GM21528 (cell line): ENCODE data around the gene FRY.

ENCODE experiments used
- ATAC-seq: cut with Tn5 transposase; IDR thresholded peaks from one replicate; pipeline ENCODE4 v1.9.1; 2021; ENCODE audit warnings: mild to moderate bottlenecking, moderate library complexity; ENCODE audit not compliant: unreplicated experiment, low FRiP score

Gene FRY

DNA sequence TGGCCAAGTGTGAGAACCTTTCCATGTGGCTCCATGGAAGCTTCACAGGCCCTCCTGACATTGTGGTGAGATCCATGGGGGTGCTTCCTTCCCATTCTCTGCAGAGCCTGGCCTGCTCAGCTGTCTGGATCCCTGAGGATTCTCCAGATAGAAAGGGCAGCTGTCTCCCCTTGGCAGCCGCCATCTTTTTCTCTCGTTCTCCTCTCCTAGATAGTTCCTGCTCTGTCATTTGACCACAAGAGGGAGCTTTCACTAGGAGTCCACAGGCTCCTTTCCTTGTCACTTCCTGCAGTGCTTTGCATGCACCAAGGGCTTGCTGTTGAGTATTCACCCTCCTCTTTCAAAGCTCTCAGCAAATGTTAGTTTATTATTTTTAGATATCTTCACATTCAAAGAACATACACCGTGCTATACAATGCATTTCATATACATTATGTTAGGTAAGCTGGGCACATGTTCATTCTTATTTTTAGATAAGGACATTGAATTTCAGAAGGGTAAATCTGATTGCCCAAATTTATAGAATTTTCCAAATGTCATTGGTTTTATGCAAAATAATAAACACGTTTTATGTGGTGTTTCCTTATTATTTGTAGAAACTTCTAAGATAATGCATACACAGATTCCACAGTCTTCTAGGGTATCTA, 133.2 kb downstream of the FRY start:
- ATAC-seq: no peak

- no peak for ATAC-seq
Observed at GRCh38 chr13:32165796-32166195, 134.2 kb downstream of the FRY start.

- ATAC-seq: no peak
Observed at GRCh38 chr13:32168131-32168530, 136.6 kb downstream of the FRY start.

DNA sequence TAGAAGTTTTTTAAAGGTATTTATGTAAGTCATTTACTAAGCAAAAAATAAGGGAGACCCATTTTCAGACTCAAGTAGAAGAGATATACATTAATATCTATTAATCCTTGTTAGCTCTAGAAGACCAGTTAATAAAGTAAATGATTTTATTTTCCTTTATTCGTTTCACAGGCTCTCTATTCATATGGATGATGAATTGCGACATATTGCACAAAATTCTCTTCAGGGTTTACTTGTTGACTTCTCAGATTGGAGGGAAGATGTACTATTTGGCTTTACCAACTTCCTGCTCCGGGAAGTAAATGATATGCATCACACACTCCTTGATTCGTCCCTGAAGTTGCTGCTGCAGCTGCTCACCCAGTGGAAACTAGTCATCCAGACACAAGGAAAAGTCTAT, 139.3 kb downstream of the FRY start:
- no peak for ATAC-seq

- no peak for ATAC-seq
Observed at GRCh38 chr13:32173881-32174280, 142.3 kb downstream of the FRY start.

- no peak for ATAC-seq
Observed at GRCh38 chr13:32174366-32174765, 142.8 kb downstream of the FRY start.

GRCh38 chr13:32175307-32175706, 143.7 kb downstream of the FRY start:
- ATAC-seq: no peak

- no peak for ATAC-seq
Observed at GRCh38 chr13:32175943-32176342, 144.4 kb downstream of the FRY start.

GRCh38 chr13:32176696-32177095, 145.1 kb downstream of the FRY start:
- ATAC-seq: no peak

DNA sequence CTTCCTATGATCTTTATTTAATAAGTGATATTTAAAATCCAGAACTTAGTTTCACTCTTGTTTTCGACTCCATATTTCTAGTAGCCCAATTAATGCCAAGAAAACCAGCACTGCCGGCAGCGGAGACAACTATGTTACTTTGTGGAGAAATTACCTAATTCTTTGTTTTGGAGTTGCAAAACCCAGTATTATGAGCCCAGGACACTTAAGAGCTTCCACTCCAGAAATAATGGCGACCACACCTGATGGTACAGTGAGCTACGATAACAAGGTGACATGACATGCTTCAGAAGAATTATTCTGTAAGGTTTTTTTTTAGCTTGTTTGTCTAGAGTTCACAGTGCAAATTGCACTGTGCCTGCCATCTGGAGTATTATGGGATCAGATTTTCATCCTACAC, 147.2 kb downstream of the FRY start:
- no peak for ATAC-seq

- ATAC-seq: no peak
Observed at GRCh38 chr13:32179708-32180107, 148.1 kb downstream of the FRY start.

- no peak for ATAC-seq
Observed at GRCh38 chr13:32187651-32188050, 156.1 kb downstream of the FRY start.

DNA sequence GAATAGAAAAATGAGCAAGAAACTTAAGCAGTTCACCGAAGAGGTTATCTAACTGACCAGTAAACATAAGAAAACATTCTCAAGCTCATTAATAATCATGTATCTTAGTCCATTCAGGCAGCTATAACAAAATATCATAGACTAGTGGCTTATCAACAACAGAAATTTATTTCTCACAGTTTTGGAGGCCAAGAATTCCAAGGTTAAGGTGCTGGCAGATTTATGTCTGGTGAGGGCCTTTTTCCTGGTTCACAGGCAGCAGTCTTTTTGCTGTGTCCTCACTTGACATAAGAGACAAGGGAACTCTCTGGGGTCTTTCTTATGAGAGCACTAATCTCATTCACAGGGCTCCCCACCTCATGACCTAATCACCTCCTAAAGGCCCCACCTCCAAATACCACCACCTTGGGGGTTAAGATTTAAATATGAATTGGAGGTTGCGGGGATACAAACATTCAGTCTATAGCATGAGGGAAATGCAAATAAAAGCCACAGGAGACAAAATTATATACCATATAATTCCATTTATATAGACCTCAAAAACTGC, 160.0 kb downstream of the FRY start:
- no peak for ATAC-seq

DNA sequence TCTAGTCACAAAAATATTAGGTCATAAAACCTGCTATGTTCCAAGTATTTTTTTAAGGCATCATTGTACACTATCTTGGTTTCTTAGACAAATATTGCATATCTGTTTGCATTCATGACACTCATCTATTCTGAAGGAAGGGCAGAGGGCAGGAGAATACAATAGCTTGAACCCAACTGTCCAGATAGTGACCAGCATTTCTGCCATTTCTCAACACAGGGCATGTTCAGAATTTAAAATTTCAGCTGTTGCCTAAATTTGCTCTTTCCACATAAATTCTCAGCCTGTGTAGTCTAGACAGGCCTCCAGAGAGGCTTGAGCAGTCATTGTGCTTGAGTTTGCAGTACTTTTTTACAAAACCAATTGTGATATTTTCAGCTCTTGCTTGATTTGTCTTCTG, 164.1 kb downstream of the FRY start:
- no peak for ATAC-seq

GRCh38 chr13:32199168-32199567, 167.6 kb downstream of the FRY start:
- ATAC-seq: no peak

- ATAC-seq: no peak
Observed at GRCh38 chr13:32200741-32201140, 169.2 kb downstream of the FRY start.

- no peak for ATAC-seq
Observed at GRCh38 chr13:32201809-32202208, 170.2 kb downstream of the FRY start.

DNA sequence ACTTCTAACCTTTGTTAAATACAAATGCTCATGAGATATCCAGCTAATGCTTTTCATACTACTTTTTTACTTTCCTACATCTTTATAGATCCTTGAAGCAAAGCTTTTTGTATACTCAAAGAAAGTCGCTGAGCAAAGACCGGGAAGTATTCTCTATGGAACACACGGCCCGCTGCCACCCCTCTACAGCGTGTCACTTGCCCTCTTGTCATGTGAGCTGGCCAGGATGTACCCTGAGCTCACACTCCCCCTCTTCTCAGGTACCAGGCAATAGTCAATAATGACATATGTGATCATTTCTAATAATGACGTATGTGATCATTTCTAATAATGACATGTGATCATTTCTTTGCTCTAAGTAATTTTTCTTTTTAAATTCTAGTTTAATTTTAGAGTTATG, 170.7 kb downstream of the FRY start:
- no peak for ATAC-seq

GRCh38 chr13:32203221-32203620, 171.6 kb downstream of the FRY start:
- ATAC-seq: no peak

GRCh38 chr13:32203736-32204135, 172.2 kb downstream of the FRY start:
- ATAC-seq: no peak

- no peak for ATAC-seq
Observed at GRCh38 chr13:32205431-32206096, 174.0 kb downstream of the FRY start.

- no peak for ATAC-seq
Observed at GRCh38 chr13:32206097-32206740, 174.6 kb downstream of the FRY start.
